GM21423 (cell line): ENCODE results near the gene LRRC57.

Experiments used
- ATAC-seq: cut with Tn5 transposase; IDR thresholded peaks from one replicate; pipeline ENCODE4 v1.9.1; 2021; ENCODE audit warnings: mild to moderate bottlenecking, moderate library complexity; ENCODE audit not compliant: unreplicated experiment

LRRC57 gene

GRCh38 chr15:42553554-42553953 lies 5.0 kb upstream of the LRRC57 start:
- ATAC-seq: no peak

DNA sequence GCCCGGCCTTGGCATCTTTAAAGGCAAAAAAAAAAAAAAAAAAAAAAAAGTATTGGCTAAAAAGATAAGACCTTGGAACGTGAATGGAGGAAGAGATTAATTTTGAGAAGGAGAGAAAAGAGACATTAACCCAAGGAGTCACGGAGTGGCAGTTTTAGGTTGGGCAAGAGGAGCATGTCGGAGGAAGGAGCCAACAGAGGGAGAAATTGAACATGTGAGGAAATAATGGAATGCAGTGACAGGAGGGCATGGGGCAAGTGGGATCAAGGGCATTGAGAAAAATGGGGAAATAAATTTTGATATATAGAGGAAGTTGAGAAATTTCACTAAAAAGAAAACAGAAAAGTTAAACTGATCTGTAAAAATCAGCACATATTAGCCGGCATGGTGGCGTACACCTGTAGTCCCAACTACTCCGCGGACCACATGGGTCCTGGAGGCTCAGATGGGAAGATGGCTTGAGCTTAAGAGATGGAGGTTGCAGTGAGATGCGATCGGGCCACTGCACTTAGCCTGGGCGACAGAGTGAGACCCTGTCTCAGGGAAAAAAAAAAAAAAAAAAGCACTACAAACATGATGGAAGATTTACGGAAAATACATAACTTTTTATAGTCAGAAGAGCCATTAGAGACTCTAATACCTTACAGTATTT lies 1.3 kb upstream of the LRRC57 start:
- no peak for ATAC-seq

DNA sequence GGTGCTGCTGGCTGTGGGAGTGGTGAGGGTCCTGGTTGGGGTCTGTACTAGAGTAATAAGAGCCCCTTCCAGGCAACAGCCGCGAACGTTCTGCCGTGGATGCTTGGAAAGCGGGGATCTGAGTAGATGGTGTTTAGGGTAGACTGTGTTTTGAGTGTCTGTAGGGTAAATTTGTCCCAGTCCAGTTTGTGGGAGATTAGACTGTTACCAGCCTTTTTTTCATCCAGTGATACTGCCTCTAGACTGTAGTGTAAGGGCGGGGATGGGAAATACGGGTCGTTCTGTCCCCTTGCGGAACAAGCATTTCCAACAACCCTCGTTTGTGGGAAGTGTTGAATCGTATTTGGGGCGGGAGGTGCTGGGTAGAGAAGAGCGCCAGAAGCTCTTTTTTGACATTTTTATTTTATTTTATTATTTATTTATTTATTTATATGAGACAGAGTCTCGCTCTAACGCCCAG lies 469 bp upstream of the LRRC57 start:
- ATAC-seq: no peak

- ATAC-seq: peak; percentile 8
Observed at GRCh38 chr15:42547918-42548248, 710 bp downstream of the LRRC57 start.

- no peak for ATAC-seq
Observed at GRCh38 chr15:42544853-42545629, 3.6 kb downstream of the LRRC57 start.

DNA sequence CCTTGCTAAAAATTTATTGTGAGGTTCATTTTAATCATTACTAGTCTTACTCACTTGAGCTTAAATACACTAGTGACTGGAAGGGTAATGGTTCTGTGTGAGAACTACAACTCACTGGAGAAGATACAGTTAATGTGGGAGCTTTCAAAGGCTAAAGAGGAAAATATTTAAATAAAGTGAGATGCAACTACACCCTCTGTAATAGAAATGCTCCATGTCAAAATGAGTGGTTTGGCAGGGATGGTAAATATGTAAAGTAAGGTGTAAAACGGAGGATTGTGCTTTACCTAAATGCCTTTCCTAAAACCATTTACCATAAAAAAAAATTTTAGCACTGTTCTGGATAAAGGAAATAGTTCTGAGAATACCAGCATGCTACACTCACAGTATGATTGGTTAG lies 15.3 kb downstream of the LRRC57 start:
- ATAC-seq: no peak

DNA sequence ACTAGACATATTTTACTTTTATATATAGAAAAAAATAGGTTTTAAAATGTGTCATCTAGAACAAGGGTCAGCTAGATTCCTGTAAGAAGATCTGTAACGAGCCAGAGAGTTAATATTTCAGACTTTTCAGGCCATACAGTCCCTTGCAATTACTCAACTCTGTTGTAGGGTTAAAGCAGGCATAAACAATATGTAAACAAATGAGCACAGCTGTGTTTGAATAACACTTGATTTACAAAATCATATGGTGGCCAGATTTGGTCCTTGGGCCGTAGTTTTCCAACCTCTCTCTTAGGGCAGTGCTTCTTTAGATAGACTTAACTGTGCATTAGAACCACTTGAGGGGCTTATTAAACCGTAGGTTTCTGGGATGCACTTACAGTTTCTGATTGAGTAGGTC lies 19.6 kb downstream of the LRRC57 start:
- no peak for ATAC-seq

DNA sequence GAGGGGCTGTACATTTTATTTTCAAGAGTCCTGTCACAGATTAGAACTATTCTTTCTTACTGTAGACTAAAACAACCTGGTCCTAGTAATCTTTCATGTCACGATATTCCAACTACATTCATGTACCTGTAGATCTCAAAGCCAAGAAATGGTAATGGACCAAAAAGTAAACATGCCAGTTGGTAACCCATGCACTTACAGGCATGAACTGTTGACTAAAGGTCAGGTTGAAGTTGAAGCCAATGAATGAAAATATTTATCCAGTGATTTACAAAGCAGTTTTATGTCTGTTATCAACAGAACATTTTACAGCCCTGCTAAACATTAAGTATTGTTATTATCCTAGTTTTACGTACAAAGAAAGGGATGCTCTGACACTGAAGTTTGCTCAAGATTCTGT lies 25.3 kb downstream of the LRRC57 start:
- no peak for ATAC-seq

DNA sequence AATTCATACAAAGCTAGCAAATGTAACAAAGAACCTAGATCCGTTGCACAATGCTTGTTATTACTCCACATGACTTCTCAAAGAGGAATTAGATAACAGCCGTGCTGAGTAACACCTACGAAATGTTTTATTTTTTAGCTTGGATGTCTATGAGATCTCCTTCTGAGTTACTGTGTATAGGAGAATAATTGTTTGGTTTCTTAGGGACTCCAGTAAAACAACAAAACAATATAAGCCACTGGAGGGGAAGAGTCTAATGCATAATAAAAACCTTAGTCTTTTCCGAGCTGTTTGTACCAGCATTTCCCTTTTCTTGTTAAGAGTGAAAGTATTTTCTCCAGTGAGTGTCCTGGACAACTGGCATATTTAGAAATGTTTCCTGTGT lies 37.6 kb downstream of the LRRC57 start:
- no peak for ATAC-seq

- no peak for ATAC-seq
Observed at GRCh38 chr15:42510258-42511006, 38.2 kb downstream of the LRRC57 start.

DNA sequence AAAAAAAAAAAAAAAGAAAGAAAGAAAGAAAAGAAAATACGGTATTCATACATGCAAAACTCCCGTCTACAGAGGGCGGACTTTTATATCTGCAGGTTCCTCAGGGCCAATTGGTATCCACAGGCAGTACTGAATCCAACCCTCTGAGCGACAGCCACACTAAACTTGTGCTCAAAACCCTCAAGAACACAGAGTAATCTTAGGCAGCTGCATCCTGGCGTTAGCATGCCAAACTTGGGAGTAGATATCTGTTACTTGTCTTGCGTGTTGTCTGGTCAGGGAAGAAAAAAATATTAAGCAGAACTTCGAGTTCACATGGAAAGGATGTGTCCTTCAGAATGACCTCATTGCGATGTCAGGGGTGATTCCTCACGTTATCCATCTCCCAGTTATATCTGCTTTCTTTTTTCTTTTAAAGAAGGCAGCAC lies 40.3 kb downstream of the LRRC57 start:
- ATAC-seq: no peak

GRCh38 chr15:42507514-42507913 lies 41.1 kb downstream of the LRRC57 start:
- ATAC-seq: no peak

DNA sequence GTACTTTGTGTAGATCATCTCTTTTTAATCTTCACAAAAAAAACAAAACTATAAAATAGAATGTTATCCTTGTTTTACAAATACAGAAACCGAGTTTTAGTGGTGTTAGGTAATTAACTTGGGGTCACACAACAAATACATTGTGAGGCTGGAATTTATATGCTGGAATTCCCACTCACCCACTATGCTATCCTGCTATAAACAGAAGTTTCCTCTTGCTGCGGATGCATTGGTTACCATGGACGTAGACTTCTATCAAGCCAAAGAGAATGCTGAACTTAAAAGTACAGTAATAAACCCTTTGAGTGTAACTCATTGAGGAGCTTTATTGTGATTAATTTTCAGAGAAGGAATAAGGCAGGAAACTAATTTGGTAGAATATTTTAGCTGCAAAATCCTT lies 44.0 kb downstream of the LRRC57 start:
- no peak for ATAC-seq

DNA sequence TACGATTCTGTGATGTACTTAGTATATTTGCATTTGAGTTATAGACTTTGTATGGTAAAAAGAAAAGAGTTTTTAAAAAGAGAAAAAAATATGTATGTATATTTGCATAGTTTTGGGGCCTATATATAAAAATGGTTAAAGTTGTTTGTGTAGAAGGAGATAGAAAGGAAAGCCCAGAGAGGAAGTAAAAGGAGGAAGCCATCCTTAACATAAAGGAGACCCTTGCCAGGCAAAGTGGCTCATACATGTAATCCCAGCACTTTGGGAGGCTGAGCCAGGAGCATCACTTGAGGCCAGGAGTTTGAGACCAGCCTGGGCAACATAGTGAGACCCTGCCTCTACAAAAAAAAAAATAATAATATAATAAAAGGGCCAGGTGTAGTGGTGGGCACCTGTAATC lies 44.8 kb downstream of the LRRC57 start:
- ATAC-seq: no peak

DNA sequence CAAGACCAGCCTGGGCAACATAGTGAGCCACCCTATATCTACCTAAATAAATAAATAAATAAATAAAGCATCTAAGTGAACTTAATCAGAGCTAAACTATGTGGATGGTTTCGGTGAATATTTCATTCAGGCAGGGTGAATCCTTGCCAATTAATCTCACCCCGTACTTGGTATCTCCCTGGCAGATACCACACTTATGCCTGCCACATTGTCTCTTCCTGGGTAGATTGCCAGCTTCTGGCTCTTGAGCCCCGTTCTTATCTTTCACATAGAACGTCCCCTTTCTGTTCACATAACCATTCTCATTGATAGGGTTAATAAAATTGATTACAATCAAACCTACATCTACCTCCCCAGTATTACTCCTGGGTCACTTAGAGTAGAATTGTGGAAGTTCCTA lies 46.1 kb downstream of the LRRC57 start:
- no peak for ATAC-seq

GRCh38 chr15:42499858-42500609 lies 48.6 kb downstream of the LRRC57 start:
- ATAC-seq: no peak

GRCh38 chr15:42498212-42499068 lies 50.2 kb downstream of the LRRC57 start:
- no peak for ATAC-seq

DNA sequence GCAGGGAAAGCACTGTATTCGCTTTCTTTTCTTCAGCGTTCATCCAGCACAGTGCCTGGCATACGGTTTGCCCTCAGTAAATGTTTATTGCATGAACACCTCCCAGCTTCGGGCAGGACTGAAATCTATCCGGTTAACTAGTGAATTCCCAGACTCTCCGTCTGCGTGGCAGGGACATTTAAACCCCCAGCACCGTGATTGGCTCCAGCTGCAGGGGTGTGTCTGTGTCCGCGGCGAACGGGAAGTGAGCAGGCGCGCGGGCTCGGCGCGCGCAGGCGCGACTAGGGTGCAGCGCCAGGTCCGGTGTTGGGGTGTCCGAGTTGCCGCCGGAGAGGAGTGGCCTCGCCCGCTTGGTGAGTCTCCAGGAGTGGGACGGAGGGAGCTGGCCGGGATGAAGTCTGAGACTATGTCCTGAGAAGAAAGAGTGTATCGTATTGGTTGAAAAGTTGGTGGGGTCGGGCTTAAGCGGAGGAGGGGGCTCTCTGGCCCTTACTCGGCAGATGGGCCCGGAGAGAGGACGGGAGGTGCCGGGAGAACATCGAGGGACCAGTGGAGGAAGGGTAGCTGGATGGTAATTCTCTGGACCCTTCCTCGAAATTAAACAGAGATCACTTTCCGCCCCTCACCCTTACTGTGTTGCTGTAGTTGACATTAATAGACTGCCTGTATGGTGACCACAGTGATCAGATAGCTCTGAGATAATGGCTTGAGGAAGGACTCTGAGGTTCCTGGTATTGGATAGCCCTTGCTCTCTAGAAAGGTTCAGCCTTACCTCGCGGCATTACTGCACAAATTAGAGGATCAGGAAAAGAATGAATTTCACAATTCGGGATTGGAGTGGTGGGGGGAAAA lies 53.0 kb downstream of the LRRC57 start, which contains the start of gene SNAP23:
SNAP23 (plus strand) TSS at position 274 of the 852 bp plus-strand sequence. CDS start 16,213 bp downstream, outside the sequence.
- ATAC-seq: peak; percentile 73

DNA sequence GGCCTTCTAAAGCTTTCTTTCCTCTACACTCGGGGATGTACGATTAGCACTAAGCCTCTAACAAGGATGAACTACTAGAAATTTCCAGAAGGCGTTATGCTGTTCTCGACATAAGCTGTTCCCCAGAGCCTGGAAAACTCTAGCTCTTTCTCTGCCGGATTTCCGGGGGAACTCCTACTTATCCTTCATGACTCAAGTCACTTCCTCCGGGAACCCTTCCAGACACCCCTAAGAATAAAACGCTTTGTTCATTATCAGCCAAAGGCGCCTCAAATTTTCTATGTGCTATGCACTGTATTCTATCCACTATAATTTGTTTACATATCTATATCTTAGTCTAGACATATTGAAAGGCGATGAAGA lies 53.6 kb downstream of the LRRC57 start:
- ATAC-seq: no peak
